Esophagus squamous epithelium (tissue), 4 donors: ENCODE data around the gene ABCG5.

Experiments
- CTCF ChIP-seq, 6 experiments: fragments of 450-650 bp in 4 of 6; fragments of 200-600 bp in 2 of 6; sonication (generic) in 2 of 6; IDR thresholded peaks; one replicate each; pipeline ENCODE4 v1.5.1; 2016 to 2019; ENCODE audit warnings: antibody characterized with exemption in 6 of 6, mild to moderate bottlenecking in 4 of 6, moderate library complexity in 4 of 6
- POLR2A ChIP-seq, 4 donors: fragments of 450-650 bp; IDR thresholded peaks; one replicate each; pipeline ENCODE4 v1.6.1; 2017; ENCODE audit warnings: antibody characterized with exemption in 4 of 4, mild to moderate bottlenecking in 4 of 4, moderate library complexity in 3 of 4

GRCh38 chr2:43796206-43796605, 42.4 kb downstream of the ABCG5 start:
- TF ChIP-seq CTCF (IDR thresholded peaks at IDR 0.05) = no peak
- TF ChIP-seq POLR2A (IDR thresholded peaks at IDR 0.05) = no peak
